NCI-H2107 treated with DMSO at 0.1 percent for 48 hours (cell line): ENCODE data around the gene MT1HL1.
A peak's percentile ranks its signal among the peaks of the same experiment; 100 is the strongest.
"Not testable (repeated sequence)": the region's sequence is repeated elsewhere in the genome, so short reads cannot be mapped to it uniquely, and the experiment has no call there.

Experiments
- DNase-seq: peaks from one replicate; lab custom pipeline; 2025; ENCODE audit not compliant: unreplicated experiment; lab: John Stamatoyannopoulos, UW

MT1HL1 gene

DNA sequence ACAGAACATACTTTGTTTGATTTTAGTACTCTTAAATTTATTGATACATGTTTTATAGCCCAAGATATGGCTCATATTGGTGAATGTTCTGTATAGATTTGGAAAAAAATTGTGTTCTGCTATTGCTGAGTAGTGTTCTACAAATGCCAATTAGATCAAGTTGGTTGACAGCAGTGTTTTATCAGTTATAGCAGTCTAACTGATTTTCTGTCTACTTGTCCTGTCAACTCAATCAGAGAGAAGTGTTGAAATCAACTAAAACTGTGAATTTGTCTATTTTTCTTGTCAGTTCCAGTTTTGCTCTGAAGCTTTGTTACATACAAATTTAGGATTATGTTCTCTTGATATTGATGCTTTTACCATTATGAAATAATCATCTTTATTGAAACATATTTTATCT, 14.7 kb upstream of the MT1HL1 start:
- no peak for DNase-seq

DNA sequence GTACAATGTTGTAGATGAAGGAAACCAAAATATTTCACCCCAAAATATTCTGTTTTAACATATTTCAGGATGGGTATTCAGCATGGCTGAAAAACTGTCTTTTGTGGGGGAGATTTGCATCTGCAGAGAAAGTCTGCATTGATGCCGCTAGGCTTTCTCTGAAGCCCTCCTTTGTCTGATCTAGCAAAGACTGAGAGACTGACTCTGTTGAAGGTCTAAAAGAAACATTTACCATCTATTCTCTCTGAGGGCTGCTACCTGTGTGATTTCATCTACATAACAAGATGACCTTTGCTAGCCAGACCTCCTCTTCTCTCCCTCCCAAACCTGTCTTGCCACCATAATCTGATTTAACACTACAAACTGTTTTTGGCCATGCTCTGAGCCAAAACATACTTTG, 12.4 kb upstream of the MT1HL1 start:
- DNase-seq: no peak

DNA sequence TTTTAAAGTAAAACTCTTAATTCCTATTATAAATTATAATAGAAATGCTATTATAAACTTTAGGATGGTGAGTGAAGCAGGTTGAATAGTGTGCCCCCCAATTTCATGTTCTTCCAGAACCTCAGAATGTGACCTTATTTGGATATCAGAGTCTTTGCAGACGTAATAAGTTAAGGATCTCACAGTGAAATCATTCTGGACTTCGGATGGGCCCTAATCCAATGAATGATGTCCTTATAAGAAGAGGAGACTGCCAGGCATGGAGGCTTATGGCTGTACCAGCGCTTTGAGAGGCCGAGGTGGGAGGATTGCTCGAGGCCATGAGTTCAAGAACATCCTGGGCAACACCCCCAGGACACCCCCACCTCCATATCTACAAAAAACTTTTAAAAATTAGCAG, 9.4 kb upstream of the MT1HL1 start:
- DNase-seq: no peak

DNA sequence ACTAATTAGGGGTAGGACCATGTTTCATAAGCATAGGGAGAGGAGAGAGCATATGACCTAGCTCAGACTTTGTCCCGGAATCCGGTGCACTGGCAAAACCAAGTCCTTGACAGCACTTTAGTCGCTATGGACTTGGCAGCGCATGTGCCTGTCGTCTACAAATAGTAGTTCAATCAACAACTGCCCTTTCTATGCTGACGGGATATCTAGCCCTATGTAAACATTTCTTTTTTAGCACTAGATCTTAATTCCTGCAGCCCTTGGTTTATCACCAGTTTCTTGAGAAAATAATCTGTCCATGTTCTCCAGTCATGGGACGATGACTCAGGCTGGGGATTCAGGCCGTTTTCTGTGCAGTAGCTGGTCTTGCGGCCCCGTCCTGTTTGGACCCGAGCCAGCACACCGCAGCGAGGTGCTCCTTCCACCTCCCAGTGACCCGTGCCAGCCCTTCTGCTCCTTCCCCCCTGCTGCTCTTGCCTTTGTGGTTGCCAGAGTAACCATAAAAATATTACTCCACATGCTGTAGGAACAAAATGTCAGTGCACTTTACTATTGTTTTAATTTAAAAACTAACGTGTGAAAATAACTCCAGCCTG, 8.6 kb upstream of the MT1HL1 start:
- DNase-seq: no peak

DNA sequence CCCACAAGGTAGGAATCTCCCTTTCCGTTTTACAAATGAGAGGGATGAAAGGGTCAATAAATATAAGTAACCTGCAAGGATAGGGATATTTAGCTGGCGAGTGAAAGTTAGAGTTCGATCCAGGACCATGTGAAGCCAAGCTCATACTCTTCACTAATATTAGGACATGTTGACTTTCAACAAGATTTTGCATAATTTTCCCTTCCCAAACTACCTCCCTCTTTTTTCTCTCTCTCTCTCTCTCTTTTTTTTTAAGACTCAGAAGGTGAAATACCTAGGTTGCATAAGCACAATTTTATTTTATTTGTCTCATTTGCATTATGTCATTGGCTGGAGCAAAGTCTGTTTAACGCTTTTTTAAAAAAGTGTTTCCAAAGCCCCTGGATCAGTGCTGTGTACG, 8.1 kb upstream of the MT1HL1 start:
- no peak for DNase-seq

DNA sequence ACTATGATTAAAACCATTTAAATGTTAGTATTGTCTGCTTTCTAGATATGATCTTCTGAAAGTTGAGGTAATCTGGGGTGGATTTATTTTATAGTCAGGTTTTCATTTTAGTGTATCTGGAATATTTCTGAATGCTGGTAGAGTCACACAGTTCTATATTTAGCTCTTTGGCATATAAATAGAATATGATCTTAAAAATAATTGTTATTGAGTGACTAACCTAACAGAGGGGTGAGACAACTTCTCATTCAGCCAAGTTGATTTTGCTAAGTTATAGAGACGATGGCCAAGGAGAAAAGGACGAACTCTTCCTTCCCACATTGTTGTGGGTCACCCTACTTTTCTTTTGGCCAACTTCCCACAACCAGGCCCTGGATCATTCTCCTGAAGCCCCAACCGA, 7.2 kb upstream of the MT1HL1 start:
- DNase-seq: no peak

DNA sequence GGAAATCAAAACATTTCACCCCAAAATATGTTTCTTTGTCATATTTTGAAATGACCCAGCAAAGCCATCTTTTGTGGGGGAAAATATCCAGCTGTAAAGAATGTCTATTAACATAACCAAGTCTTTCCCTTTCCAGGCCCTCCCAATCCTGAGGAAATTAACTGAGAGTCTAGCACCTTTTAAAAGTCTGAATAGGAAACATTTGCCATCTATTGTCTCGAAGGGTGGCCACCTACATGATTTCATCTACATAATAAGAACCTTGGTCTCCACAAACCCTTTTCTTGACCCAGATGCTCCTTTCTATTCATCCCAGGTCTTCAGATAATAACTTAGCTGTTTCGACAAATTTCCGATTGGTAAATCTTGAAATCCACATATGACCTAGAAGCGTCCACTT, 5.4 kb upstream of the MT1HL1 start:
- DNase-seq: no peak

DNA sequence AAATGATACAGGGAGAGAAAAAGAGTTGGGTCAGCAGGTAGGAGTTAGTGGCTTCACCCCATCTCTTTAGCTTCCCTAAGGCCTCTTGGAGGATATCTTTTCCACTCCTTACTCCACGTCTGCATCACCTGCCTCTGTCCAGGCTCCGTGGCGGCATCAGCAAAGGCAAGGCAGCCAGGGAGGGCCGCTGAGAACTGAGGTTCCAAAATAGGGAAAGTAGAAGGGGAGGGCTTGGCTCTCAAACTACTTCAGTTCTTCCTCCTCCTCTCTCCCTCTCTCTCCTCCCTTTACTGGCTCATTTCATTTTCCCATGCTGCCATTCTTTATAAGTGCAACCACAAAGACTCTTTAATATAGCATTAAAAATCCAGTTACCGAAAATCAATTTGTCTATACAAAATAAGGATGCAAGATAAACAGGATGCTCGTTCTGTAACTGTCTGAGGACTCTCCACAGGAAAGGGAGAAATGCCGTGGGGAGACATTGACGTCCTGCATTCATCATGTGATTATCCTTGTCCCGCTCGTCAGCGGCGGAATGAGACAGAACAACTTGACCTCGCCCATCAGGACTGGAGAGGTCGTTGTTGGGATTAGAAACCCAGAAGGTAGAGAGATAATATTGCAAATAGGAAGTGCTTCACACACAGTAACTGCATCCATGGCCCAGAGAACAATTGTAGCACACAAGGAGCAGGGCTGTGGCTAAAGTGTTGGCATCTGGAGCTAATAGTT, 3.1 kb upstream of the MT1HL1 start:
- no peak for DNase-seq

DNA sequence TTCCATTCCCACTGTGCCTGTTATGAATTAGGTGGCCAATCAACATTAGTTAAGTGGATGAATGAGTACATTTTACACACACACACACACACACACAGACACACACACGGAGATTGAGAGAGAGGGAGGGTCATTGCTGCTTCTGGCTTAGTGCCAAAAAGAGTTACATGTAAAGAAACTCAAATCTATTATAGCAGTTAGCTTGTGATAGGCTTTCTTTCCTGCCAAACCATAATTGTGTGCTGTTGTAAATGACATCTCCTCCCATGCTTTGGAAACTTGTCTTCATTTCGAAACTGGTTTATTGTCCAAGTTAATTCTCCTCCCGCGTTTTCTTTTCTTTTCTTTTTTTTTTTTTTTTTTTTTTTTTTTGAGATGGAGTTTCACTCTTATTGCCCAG, 1.4 kb upstream of the MT1HL1 start:
- no peak for DNase-seq

DNA sequence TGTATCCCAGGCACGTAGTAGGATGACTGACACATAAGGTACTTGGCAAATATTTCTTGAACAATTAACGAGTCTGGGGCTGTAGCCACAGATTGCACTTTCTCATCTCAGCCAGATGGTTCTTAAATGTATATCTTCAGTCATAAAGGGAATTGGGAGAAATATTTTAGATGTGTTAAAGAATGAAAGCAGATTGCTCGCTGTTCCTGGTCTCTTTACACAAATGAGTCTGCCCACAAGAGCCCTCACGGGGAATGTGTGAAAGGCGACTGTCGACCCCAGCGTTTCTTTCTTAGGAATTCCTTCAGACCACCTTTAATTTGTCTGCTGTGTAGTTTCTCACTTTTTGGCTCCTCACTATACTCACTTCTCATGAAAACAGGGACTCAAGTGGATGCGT, 725 bp downstream of the MT1HL1 start:
- no peak for DNase-seq

DNA sequence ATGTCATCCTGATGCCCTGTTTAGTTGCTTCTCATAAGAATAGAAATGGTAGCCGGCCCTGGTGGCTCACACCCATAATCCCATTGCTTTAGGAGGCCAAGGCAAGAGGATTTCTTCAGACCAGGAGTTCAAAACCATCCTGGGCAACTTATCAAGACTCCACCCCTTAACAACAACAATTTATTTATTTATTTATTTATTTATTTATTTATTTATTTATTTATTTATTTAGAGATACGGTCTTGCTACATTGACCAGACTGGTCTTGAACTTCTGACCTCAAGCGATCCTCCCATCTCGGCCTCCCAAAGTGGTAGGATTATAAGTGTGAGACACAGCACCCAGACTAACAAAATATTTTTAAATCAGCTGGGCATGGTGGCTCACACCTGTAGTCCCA, 4.0 kb downstream of the MT1HL1 start:
- no peak for DNase-seq

DNA sequence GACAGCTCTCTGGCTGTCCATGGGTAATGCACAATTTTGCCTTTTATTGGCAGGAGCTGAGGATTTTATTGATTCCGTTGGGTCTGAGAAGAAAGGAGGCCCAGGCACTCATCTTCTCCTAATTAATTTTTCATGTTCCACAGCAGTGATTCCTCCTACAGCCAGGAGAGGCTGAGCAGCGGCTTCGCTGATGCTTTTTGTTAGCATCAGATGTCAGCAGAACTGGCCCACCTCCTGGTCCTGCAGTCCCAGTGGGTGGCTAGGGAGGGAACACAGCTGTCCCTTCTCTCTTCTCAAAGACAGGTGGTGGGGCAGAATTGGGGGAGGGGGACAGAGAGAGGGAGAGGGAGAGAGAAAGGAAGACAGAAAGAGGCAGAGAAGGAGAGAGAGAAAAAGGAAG, 5.7 kb downstream of the MT1HL1 start:
- no peak for DNase-seq

DNA sequence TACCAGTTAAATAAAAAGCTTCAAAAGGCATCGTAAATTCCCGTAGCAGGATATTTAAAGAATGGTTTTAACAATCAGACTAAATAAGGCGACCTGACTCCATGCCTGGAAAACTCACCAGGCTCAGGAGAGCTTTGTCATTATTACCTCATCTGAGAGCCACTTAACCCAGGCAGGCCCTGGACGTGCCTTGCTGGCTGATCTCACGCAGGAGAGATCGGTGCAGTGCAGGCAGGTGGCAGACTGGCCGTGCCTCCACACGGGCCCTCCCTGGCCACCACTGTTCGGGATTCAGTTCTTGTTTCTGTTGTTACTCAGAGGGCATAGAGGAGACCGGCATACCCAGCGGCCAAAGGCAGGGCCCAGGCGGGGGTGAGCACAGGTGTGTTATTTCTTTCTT, 6.4 kb downstream of the MT1HL1 start:
- peak; percentile 12 for DNase-seq

DNA sequence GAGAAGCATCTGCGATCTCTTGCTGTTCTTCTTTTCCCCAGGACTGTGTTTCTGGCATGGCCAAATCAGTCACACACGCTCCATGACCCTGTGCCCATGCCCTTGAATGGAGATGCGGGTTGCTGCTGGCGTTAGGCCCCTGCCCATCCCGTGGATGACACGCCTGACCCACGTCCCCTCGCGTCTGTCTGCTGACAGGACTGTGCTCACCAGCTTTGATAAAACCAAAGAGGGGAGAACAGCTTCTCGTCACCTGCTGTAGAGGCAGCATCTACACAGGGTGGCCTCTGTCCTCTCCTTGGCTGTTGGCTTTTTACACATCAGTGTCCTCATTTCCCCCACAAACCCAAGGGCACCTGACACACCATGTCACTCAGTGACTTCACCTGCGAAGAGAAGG, 6.9 kb downstream of the MT1HL1 start:
- DNase-seq: no peak

DNA sequence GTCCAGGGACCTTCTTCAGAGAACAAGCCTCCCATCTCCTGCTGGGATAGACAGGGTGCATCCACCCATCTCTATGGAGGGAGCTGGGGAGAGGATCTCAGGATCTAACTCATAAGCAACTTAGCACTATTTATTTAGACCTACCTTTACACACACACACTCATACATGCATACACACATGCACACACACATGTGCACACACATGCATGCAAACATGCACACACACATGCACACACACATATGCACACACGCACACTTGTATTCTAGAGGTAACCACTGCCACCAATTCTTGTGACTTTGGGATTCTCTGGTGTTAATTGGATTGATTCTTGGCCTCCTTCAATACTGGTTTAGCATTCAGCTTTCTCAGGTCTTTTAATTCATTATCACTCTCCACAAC, 9.8 kb downstream of the MT1HL1 start:
- DNase-seq: no peak

DNA sequence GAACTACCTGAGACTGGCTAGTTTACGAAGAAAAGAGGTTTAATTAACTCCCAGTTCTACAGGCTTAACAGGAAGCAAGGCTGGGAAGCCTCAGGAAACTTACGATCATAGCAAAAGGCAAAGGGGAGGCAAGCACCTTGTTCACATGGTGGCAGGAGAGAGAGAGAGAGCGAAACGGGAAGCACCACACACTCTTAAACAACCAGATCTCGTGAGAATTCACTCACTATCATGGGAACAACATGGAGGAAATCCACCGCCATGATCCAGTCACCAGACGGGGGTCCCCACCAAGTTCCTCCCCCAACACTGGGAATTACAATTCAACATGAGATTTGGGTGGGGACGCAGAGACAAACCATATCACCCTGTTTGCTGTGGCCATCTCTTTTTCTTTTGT, 11.8 kb downstream of the MT1HL1 start:
- DNase-seq: no peak

DNA sequence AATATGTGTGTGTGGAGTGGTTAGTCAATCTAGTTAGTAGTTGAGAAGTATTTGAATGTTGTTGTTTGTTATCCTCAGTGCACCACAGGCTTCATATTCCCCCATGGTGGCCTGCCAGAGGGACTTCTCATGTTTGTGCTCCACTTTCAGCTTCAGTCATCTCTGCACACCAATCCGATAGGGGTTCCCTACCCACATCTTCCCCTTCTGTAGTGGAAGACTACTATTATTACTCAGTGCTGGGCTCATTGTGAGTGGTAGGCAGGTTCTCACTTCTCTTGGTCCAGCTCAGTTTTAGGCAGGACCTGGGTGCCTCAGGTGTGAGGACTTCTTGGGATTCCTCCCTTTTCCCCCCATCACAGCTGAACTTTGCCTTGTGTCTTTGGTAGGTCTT, 14.2 kb downstream of the MT1HL1 start:
- no peak for DNase-seq

DNA sequence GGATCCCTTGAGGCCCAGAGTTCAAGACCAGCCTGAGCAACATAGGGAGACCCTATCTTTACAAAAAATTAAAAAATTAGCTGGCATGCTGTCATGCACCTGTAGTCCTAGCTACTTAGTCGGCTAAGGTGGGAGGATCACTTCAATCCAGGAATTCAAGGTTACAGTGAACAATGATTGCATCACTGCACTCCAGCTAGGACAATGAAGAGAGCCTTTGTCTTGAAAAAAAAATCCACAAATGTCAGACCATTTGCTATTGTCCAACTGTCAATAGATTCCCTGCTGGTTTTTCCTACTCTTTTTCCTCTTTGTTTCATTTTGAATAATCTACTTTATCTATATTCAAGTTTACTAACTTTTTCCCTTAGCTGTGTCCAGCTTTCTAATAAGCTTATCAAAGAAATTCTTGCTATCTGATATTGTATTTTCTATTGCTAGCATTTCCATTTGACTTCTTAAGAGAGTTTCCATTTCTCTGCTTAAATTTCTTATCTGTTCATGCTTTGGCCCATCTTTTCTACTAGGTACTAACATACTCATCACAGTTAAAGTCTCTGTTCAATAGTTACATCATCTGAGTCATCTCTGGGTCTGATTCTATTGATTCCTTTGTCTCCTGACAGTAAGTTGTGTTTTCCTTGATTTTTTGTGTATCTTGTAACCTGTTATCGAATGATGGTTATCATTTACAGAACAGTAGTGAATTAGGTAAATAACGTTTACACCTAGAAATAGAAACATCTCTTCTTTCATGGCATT, 14.8 kb downstream of the MT1HL1 start:
- no peak for DNase-seq

DNA sequence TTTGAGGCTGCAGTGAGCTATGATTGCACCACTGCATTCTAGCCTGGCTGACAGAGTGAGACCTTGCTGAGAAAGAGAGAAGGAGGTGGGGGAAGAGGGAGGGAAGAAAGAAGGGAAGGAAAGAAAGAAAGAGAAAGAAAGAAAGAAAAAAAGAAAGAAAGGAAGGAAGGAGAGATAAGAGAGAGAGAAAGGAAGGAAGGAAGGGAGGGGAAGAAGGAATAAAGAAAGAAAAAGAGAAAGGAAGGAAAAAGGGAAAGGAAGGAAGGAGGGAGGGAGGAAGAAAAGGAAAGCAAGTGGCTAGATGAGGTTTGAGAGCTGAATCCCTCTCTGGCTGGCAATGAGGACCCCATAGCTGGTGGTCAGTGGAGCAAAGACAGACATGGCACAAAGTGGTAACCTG, 20.4 kb downstream of the MT1HL1 start:
- no peak for DNase-seq

DNA sequence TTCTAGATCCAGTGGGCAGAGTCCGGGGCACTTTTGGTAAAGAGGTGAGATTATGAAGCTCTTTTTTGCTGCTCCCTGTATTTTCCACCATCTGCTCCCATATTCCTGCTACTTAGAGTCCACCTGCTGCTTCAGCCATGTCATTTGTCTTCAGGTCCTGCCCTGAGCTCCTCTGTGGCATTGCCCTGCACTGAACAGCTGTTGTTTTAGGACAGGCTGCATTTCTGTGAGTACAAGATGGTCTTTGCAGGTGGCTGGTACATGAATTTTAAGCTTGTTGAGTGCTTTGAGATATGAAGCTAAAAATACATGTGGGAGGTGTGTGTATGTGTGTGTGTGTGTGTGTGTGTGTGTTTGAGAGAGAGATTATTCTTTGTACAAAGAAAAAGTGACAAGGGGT, 21.9 kb downstream of the MT1HL1 start:
- no peak for DNase-seq

DNA sequence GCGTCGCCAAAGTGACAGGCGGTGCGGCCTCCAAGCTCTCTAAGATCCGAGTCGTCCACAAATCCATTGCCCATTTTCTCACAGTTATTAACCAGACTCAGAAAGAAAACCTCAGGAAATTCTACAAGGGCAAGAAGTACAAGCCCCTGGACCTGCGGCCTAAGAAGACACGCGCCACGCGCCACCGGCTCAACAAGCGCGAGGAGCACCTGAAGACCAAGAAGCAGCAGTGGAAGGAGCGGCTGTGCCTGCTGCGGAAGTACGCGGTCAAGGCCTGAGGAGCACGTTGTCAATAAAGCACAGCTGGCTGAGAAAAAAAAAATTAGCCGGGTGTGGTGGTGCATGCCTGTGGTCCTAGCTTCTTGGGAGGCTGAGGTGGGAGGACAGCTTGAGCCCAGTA, 22.8 kb downstream of the MT1HL1 start:
- not testable (repeated sequence) for DNase-seq

DNA sequence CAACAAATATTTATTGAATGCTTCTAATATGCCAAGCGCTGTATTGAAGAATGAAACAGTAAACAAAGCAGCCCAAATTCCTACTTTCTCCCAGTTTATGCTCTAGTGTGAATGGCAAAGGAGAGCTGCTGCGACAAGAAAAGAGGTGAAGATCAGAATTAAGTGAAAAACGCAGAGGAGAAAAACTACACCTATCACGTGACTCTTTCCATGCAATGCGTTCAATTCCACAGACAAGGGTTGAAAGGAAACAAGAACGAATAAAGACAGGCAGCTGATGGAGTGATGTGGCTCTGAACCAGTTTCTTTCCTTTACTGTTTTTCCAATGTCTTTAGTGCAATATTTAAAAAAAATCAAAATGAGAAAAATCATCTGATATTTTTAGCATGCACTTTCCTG, 23.6 kb downstream of the MT1HL1 start:
- DNase-seq: no peak
